Hindlimb muscle (tissue), 1 donor: ENCODE data around the gene MOGAT1. TPM values are rescaled to one million over a fixed set of nuclear protein-coding genes. Genes with fewer than 3 reads are reported as not detected.
"Not testable (repeated sequence)": the region's sequence is repeated elsewhere in the genome, so short reads cannot be mapped to it uniquely, and the experiment has no call there.

Source experiments
- DNase-seq: peaks from one replicate; pipeline ENCODE4 v3.0.0-alpha.2; 2013
- polyA plus RNA-seq: library from polyadenylated mRNA; unstranded; fragments of 120-200 nt; gene quantifications from one replicate; pipeline ENCODE4 v1.2.1, GENCODE V29; 2013; ENCODE audit not compliant: insufficient read length

MOGAT1 gene
- polyA plus RNA-seq, 1 donor, result 0.31 TPM

GRCh38 chr2:222710736-222711135 is 39.3 kb downstream of the MOGAT1 start:
- DNase-seq, result no peak

- no peak for DNase-seq
Observed at GRCh38 chr2:222711315-222711940, 40.0 kb downstream of the MOGAT1 start.

- no peak for DNase-seq
Observed at GRCh38 chr2:222713002-222713401, 41.5 kb downstream of the MOGAT1 start.

GRCh38 chr2:222714361-222715241 is 43.1 kb downstream of the MOGAT1 start:
- DNase-seq, result peak; percentile 60

GRCh38 chr2:222715742-222716141 is 44.3 kb downstream of the MOGAT1 start:
- DNase-seq, result no peak

GRCh38 chr2:222719787-222720186 is 48.3 kb downstream of the MOGAT1 start:
- DNase-seq, result not testable (repeated sequence)

- not testable (repeated sequence) for DNase-seq
Observed at GRCh38 chr2:222721597-222721996, 50.1 kb downstream of the MOGAT1 start.

GRCh38 chr2:222722327-222722946 is 51.0 kb downstream of the MOGAT1 start:
- DNase-seq, result no peak

GRCh38 chr2:222724208-222724607 is 52.8 kb downstream of the MOGAT1 start:
- no peak for DNase-seq

GRCh38 chr2:222728621-222729020 is 57.2 kb downstream of the MOGAT1 start:
- no peak for DNase-seq

- DNase-seq, result no peak
Observed at GRCh38 chr2:222730366-222730999, 59.0 kb downstream of the MOGAT1 start.

GRCh38 chr2:222731201-222731621 is 59.8 kb downstream of the MOGAT1 start:
- DNase-seq, result no peak

GRCh38 chr2:222732489-222733178 is 61.2 kb downstream of the MOGAT1 start:
- peak; percentile 86 for DNase-seq

GRCh38 chr2:222733470-222733845 is 62.0 kb downstream of the MOGAT1 start:
- DNase-seq, result no peak

- no peak for DNase-seq
Observed at GRCh38 chr2:222733846-222734702, 62.6 kb downstream of the MOGAT1 start.

- no peak for DNase-seq
Observed at GRCh38 chr2:222734703-222735014, 63.2 kb downstream of the MOGAT1 start.

- DNase-seq, result peak; percentile 76
Observed at GRCh38 chr2:222736301-222736700, 64.8 kb downstream of the MOGAT1 start.

GRCh38 chr2:222736924-222737323 is 65.5 kb downstream of the MOGAT1 start:
- DNase-seq, result no peak

- DNase-seq, result no peak
Observed at GRCh38 chr2:222738312-222738711, 66.9 kb downstream of the MOGAT1 start.

GRCh38 chr2:222738809-222739208 is 67.4 kb downstream of the MOGAT1 start:
- no peak for DNase-seq

GRCh38 chr2:222739939-222740338 is 68.5 kb downstream of the MOGAT1 start:
- no peak for DNase-seq
